Right ventricle myocardium inferior (tissue), 1 donor: ENCODE measurements around the gene NAGLU. TPM values are rescaled to one million over a fixed set of nuclear protein-coding genes. Genes with fewer than 3 reads are reported as not detected.

Experiments
- ATAC-seq: fragments of 200-7000 bp; cut with Tn5 transposase; one replicate; pipeline ENCODE4 v1.9.1; 2020; ENCODE audit warnings: mild to moderate bottlenecking, moderate library complexity
- DNase-seq: peaks from one replicate; pipeline ENCODE4 v3.0.0; 2021; ENCODE audit errors: missing footprints
- intact Hi-C: fragments of 100-400 bp; cut with DNase I; formaldehyde crosslinking; loops from one replicate; pipeline ENCODE4 v1.11.0; 2022
- microRNA-seq: library from miRNA; unstranded; fragments of <30 nt; microRNA quantifications from one replicate; pipeline ENCODE4 v1.2.0, GENCODE V29; 2020
- total RNA-seq: library from RNA; stranded (reverse); fragmentation: NEBNext Ultra II Directional; extraction: Animal tissue kit (Norgen Biotek cat#: 25700); gene quantifications from one replicate; pipeline ENCODE4 v1.2.1, GENCODE V29; 2021
- donor health status: DM: no; HTN: yes; CAD: no; lungs with severe emphysema.

NAGLU gene
- total RNA-seq, 1 donor from 2014 or later = 8.6 TPM

DNA sequence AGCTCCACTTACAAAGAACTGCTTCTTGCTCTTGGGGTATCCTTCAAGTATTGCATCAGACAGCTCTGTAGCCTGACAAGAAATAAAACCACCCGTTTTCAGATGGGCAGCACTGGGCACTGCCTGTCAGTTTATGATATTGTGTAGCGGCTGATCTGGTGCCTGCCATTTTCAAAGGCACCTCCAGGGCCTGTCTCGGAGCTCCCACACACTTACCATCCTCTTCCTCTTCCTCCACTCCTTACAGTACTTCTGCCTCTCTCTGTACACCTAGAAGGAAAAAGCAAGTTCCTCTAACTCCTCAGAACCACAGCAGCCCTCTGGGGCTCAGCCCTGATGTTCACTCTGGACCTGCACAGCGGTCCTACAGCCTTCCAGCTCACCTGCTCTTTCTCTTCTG is 37.1 kb downstream of the NAGLU start:
- no peak for DNase-seq
- intact Hi-C loops = loop anchor here (10.0 kb wide), 1 partner anchor 252 kb away; the partner anchor contains the start of gene BECN1
- ATAC-seq = no peak

DNA sequence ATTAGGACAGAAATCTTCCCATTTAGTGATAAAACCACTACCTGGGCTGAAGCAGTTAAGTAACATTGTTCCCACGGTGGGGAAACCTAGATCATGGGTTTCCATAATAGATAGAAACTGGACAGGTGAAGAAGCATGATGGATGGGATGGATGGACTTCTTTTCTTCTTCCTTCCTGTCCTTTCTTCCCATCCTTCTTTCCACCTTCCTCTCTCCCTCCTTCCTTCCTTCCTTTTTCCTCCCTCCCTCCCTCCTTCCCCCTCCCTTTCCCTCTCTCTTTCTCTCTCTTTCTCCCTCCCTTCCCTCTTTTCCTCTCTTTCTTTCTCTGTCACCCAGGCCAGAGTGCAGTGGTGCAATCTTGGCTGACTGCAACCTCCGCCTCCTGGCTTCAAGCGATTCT is 38.4 kb downstream of the NAGLU start:
- DNase-seq (no peak), ATAC-seq (no peak)
- intact Hi-C loops = loop anchor here (10.0 kb wide), 1 partner anchor 250 kb away; the partner anchor contains the start of gene BECN1

DNA sequence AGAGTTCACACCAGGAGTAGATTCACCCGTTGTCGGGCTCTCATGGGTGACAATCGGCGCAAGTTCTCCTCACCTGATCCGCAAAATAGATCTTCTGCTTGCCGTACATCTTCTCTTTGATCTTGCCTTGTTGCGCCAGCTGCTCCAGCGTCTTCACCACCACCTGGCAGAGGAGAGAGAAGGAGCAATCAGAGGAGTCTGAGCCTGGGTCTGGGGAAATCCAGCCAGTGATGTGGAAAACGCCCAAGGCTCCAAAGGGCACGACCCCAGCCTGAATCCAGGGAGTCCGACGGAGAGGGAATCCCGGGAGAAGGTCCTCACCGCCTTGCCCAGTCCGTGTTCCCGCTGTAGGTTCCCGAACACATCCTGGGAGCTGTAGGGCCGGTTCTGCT is 41.1 kb downstream of the NAGLU start:
- intact Hi-C loops = loop anchor here (5.0 to 10.0 kb wide), 2 partner anchors 185 to 248 kb away; partner anchors contain the start of genes BECN1 and RAMP2
- ATAC-seq = no peak
- DNase-seq = no peak

DNA sequence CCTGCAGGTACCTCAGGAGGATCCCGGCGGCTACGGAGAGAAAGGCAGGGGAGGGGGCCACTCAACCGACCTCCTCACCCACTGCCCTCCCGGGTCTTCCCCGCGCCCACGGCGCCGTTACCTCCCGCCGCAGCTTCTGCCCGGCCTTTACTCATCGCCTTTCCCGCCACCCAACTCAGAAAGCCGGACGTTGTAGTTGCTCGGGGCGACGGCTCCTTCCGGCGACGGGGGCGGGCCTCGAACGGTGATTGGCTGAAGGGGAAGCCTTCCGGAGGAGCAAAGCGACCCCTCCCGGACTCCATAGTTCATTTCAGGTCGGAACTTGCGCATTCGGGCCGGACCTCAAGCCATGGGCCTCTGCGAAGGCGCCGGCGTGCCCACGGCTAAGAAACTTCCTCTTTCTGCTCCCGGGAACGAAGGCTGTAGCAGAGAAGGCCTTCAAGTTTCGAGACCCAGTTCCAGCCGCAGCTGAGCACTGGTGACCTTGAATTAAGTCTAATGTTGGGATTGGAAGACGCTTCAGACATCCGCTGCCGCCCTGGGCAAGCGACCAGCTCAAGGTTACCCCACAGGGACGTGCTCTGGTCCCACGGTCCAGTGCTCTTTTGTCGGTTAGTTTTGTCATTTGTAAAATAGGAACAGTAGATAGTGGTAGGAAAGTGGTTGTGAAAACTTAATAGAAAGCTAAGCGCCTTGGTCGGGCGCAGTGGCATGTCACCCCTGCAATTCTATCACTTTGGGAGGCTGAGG is 41.7 kb downstream of the NAGLU start, which contains the start of gene PSMC3IP:
Gene PSMC3IP, minus strand, starts transcription at position 198 of the 750 bp plus-strand sequence. Its CDS starts 43 bp downstream, at position 155.
- DNase-seq = peak; percentile 97
- intact Hi-C loops = loop anchor here (2.0 to 10.0 kb wide), 3 partner anchors 101 to 247 kb away; partner anchors contain the start of genes BECN1 and RAMP2
- ATAC-seq = peak; percentile 95

DNA sequence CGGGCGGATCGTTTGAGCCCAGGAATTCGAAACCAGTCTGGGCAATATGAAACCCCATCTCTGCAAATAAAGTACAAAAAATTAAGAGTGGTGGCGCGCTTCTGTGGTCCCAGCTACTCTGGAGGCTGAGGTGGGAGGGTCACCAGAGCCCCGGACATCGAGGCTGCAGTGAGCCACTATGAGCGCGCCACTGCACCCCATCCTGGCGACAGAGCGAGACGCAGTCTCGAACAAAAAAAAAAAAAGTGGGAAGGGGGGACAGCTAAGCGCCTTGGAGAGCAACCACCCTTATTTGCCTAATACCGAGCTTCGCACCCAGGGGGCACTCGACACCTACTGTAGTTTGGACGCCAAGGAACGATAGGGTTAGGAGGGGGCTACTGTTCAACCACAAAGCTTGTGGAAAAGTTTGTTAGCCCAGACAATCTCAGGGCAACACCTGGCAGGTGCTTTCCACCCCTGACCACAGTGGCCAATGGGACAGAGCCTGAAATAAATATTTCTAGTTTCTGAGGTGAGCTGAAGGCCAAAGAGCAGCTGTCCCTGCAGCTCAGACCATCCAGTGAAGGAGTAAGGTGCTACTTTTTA is 42.3 kb downstream of the NAGLU start:
- ATAC-seq (peak; percentile 78), DNase-seq (peak; percentile 84)
- intact Hi-C loops = loop anchor here (2.0 to 10.0 kb wide), 3 partner anchors 100 to 246 kb away; partner anchors contain the start of genes BECN1 and RAMP2

DNA sequence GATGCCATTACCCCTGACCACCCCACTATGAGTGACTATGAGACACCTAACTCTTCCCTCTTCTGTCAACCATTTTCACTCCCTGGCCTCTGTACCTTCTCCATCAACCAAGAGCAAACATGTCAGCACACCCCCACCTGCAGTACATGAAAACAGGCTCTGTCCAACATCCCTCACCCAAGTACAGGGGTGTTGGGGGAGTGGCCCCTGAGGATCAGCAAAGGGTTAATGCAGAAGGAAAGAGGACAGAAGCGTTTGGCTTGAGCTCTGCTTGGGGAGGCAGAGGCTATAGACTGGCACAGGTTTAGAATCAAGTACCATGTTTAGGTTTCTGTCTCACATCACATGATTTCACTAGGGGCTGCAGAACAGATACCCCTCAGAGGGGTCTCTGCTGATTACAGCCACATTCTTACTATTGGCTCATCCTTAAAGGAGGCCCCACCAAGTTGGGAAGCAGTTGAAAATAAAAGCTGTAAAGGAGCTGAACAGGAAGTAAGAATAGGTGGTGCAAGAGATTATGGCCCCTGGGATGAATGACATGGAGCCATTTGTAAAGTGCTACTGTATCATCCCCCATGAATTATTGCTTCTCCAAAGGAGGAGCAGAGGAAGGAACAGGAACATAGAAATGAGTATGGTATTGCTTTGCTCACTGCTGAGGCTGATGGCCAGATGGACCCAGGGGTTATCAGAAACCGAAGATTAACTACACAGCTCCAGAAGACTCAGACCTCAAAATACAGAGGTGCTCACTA is 43.9 kb downstream of the NAGLU start:
- ATAC-seq (no peak), DNase-seq (no peak)
- intact Hi-C loops = loop anchor here (2.0 to 10.0 kb wide), 3 partner anchors 99 to 245 kb away; partner anchors contain the start of genes BECN1 and RAMP2

DNA sequence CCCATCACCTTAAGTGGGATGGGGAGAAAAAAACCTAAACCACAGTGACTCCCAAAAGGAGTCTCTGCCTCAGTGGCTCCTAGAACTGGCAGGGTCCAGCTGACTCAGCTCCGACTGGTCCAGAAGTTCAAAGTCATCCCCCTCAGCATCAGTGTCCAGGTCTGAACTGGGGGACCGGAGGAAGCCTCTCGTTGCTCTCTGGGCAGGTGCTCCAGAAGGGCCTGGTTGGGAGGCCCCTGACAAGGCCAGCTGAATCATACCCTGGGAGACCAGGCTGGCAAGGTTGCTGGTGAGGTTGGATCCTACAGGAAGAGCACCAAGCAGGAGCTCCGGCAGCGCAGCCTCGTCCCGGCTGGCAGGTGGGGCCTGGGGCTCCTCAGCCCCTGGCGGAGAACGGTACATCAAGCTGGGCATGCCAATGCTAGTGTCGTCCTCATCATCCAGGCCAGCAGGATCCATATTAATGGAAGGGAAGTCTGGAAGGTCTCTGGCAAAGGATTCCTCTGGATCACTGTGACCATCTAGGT is 45.8 kb downstream of the NAGLU start:
- no peak for ATAC-seq
- intact Hi-C loops = no loop called here
- DNase-seq = no peak

DNA sequence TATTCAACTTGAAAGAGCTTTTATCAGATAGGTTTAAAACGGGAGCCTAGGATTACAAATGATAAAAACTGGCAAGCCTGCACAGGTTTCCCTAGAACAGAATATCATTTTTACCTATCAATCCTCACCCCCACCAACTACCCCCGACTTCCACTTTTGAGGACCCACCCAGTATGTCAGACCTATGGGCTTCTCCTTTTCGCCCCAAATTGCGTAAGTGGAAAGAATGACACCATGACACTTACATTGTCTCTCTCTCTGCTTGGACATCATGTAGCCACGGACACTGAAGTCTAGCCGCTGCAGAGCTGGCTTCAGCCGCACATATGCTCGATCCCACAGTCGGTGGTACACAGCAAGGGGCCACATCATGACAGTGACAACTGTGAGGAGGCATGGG is 48.8 kb downstream of the NAGLU start:
- DNase-seq (no peak), ATAC-seq (no peak)
- intact Hi-C loops = no loop called here

DNA sequence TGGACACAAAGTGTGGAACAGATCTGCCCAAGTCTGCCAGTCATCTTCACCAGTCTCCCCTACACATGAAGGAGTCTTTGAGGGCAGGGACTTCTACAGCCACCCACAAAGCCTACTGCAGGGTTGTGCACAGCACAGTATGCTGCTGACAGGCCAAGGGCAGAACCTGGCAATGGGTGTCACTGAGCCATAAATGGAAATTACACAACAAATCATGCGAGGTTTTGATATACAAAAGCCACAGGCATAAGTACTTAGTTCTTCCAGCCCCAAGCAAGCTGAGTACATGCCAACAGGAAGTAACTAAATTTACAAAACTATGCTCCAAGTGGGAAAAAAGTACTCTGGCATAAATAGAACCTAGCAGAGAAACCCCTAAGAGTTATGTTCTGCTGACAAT is 49.3 kb downstream of the NAGLU start:
- intact Hi-C loops = no loop called here

DNA sequence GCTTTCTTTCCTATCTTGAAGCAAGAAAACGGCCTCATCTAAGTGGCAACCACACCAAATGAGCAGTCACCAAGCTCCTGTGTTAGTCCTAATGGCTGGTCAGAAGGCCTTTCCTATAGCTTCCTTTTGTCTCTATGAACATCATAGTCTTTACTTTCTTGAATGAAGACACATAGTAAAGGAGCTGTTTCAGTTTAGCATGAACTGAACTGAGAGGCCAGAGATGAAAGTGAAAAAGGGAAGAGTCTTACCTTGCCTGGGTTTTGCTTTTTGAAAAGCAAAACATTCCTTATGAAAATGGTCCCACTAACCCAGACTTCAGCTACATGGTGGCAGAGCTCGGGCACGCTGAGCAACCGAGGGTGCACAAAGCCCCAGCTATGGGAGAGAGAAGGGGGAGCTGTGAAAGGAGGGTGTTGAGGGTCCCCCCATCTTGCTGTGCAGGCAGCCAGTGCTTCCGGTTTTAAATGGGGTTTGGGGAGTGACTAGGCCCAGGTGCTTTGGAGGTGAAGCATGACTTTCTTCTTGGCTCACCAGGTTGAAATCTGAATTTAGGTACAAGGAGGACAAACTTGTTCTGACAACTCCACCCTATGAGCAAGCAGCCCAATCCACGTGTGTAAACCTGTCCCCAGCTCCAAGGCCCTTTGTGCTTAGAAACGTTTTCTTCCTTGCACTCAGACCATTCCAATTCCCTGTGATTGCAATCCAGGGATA is 50.6 kb downstream of the NAGLU start:
- DNase-seq (no peak), ATAC-seq (no peak)
- intact Hi-C loops = no loop called here

More for the DNA sequence above, 49.3 kb downstream of the NAGLU start:
- ATAC-seq = peak; percentile 59
- DNase-seq = no peak

DNA sequence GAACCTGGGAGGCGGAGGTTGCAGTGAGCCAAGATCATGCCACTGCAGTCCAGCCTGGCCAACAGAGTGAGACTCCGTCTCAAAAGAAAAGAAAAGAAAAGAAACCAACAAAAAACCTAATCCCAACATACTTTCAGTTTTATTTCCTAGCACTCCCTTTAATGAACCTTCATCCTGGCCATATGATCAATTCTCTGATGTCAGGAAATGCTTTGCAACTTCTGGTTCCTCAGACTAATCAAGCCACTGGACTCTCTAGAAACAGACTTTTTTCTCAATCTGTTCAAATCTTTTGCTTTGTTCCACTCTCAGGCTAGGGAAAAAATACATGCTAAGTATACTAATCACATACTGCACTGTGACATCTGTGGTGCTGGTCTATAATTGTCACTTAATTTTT is 54.8 kb downstream of the NAGLU start:
- DNase-seq (no peak), ATAC-seq (no peak)
- intact Hi-C loops = no loop called here

DNA sequence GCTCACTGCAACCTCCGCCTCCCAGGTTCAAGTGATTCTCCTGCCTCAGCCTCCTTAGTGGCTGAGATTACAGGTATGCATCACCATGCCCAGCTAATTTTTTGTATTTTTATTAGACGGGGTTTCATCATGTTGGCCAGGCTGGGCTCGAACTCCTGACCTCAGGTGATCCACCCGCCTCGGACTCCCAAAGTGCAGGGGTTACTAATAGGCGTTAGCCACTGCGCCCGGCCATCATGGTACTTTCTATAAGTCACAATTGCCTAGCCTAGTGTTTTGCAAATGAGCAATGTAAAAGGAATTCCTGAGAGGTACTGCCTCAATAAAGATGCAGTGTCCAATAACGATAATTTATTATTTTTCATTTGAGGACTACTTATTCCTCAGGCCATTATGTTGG is 55.4 kb downstream of the NAGLU start:
- DNase-seq (no peak), ATAC-seq (no peak)
- intact Hi-C loops = no loop called here

Small RNA genes lying within 50 kb of the gene (microRNA-seq; reads per million reads assigned to microRNA genes)
- gene MIR5010 (1.8 reads per million), gene MIR548AT (not detected)

Other genes with a start within 250 kb of the NAGLU start
- 14.6 TPM for gene STAT5A, start 247.7 kb upstream of the NAGLU start, total RNA-seq
- 183 TPM for gene STAT3, start 147.8 kb upstream of the NAGLU start, total RNA-seq
- gene CAVIN1, start 113.0 kb upstream of the NAGLU start, total RNA-seq = 240 TPM
- gene ATP6V0A1, start 77.4 kb upstream of the NAGLU start, total RNA-seq = 31.1 TPM
- 1.4 TPM for gene HSD17B1, start 16.7 kb downstream of the NAGLU start, total RNA-seq
- gene COASY, start 25.9 kb downstream of the NAGLU start, total RNA-seq = 45.6 TPM
- 65.9 TPM for gene MLX, start 30.9 kb downstream of the NAGLU start, total RNA-seq
- 3.4 TPM for gene PSMC3IP, start 41.5 kb downstream of the NAGLU start, total RNA-seq
- 22.5 TPM for gene RETREG3, start 73.1 kb downstream of the NAGLU start, total RNA-seq
- gene TUBG1, start 73.4 kb downstream of the NAGLU start, total RNA-seq = 54.3 TPM
- gene TUBG2, start 123.0 kb downstream of the NAGLU start, total RNA-seq = 15.0 TPM
- gene PLEKHH3, start 140.8 kb downstream of the NAGLU start, total RNA-seq = 26.1 TPM
- 1.5 TPM for gene CCR10, start 145.6 kb downstream of the NAGLU start, total RNA-seq
- gene CNTNAP1, start 146.3 kb downstream of the NAGLU start, total RNA-seq = 7.3 TPM
- 44.4 TPM for gene EZH1, start 208.8 kb downstream of the NAGLU start, total RNA-seq
- 41.3 TPM for gene RAMP2, start 225.0 kb downstream of the NAGLU start, total RNA-seq
- 33.2 TPM for gene VPS25, start 237.2 kb downstream of the NAGLU start, total RNA-seq
- not detected for gene WNK4, start 244.4 kb downstream of the NAGLU start, total RNA-seq